Heart left ventricle (tissue), 13 donors: ENCODE results near the gene FAM168B.

Experiments
- POLR2A ChIP-seq, 2 donors: fragments of 450-650 bp; IDR thresholded peaks; one replicate each; pipeline ENCODE4 v1.6.1; 2017; ENCODE audit warnings: antibody characterized with exemption in 2 of 2, mild to moderate bottlenecking in 2 of 2, moderate library complexity in 2 of 2
- TF ChIP-seq, protein P1 (sequence below), 12 donors: fragments of 200-600 bp; sonication (generic) in 4 of 12; IDR thresholded peaks; one replicate each; pipeline versions ENCODE4 v1.5.0 to v1.8.0; 2018 to 2022; ENCODE audit warnings: antibody characterized with exemption in 12 of 12, mild to moderate bottlenecking in 5 of 12
- donor health status: ischemic (EF 13 %, LVEDD 7.1; RV severe dilation, severe dysfunction).
- donor health status: DM: no; HTN: yes; CAD: no.
- donor health status: DM: no; HTN: no; CAD: no.
- donor health status: ischemic (EF 25% LVEDD 6.9; RV normal size, moderate dysfunction).
- donor health status: ischemic (EF 25% LVEDD 5.7; RV mildly dilated, moderate dysfunction).
- donor health status: ischemic (EF 35%, LVEDD 5.7; RV mildly dilated, moderate dysfunction).
- donor health status: nonischemic (EF 11% LVEDD 7.7; RV severe dilation, severe dysfunction).
- donor health status: DM: yes; HTN: yes; CAD: no.
- donor health status: PGD.
- donor health status: ischemic (EF 29% LVEDD 5.4; RV normal size, mild dysfunction).
- donor health status: nonischemic (EF 23%, LVEDD 6.1; RV moderate dilation, normal function).

DNA sequence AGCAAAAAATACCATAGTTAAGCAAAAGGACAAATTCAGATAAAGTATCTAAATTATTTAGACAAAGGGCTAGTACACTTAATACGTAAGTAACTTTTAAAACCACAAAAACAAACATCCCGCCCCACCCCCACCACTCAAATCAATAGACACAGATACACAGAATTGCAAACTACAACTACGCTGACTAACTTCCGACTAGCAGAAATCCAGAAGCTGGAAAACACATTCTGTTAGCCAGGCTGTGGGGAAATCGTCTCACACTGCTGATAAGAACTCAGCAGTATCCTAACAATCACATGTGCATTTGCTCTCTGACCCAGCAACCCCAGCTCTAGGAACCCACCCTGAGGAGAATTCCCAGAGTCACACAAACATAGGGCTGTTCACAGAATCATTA lies 16.6 kb downstream of the FAM168B start:
- TF ChIP-seq, protein P1, sequence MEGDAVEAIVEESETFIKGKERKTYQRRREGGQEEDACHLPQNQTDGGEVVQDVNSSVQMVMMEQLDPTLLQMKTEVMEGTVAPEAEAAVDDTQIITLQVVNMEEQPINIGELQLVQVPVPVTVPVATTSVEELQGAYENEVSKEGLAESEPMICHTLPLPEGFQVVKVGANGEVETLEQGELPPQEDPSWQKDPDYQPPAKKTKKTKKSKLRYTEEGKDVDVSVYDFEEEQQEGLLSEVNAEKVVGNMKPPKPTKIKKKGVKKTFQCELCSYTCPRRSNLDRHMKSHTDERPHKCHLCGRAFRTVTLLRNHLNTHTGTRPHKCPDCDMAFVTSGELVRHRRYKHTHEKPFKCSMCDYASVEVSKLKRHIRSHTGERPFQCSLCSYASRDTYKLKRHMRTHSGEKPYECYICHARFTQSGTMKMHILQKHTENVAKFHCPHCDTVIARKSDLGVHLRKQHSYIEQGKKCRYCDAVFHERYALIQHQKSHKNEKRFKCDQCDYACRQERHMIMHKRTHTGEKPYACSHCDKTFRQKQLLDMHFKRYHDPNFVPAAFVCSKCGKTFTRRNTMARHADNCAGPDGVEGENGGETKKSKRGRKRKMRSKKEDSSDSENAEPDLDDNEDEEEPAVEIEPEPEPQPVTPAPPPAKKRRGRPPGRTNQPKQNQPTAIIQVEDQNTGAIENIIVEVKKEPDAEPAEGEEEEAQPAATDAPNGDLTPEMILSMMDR (IDR thresholded peaks at IDR 0.05), result no peak
- no peak for TF ChIP-seq POLR2A (IDR thresholded peaks at IDR 0.05)
